Measurements from ENCODE around the gene PRR20C.
"Not testable (repeated sequence)": the region's sequence is repeated elsewhere in the genome, so short reads cannot be mapped to it uniquely, and the experiment has no call there.

Gene PRR20C

DNA sequence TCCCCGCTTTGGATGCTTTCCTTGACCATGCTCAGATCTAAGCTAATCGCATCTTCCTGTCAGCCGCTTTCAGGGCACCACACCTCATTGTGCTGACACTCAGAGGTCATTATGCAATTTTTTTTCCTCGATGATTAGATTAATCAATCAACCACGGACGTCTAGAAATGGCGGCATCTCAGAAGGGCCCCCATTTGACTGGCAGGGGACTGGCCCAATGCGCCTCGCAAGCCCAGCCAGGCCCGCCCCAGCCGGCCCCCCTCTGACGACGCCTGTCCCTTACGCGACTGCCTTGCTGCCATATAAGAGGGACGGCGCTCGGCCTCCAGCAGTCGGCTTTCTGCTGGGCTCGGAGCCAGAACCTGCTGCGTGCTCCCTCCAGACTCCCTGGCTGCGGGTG lies at the start of gene PRR20C:
TSS of gene PRR20C (plus strand) at position 301 of the 400 bp plus-strand sequence. CDS start 387 bp downstream, outside the sequence.
- H3K9me3 ChIP-seq (ENCODE audit: insufficient read depth, low read depth, low read length); H3K27me3 ChIP-seq (ENCODE audit: insufficient read depth, low read length); H3K4me3 ChIP-seq (ENCODE audit: low read length); H3K27ac ChIP-seq (ENCODE audit: low read length); H3K9ac ChIP-seq (ENCODE audit: low read depth, low read length); H3K36me3 ChIP-seq (ENCODE audit: insufficient read depth, low read depth, low read length); H3K4me1 ChIP-seq (ENCODE audit: insufficient read depth, low read length): not testable (repeated sequence)

DNA sequence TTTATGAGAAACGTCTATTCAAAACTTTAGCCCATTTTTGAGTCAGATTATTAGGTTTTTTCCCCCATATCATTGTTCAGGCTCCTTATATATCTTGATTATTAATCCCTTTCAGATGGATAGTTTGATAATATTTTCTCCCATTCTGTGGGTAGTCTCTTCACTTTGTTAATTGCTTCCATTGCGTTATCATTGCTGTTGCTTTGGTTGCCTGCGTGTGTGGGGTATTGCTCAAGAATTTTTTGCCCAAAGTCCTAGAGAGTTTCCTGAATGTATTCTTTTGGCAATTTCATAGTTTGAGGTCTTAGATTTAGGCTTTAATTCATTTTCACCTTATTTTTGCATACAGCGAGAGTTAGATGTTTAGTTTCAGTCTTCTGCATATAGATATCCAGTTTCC lies 38.9 kb upstream of the PRR20C start:
- H3K9me3 ChIP-seq (ENCODE audit: insufficient read depth, low read depth, low read length): no peaks in the 10 kb centered on the region
- no peak overlapping the region for H3K9ac ChIP-seq (ENCODE audit: low read depth, low read length)
- H3K27ac ChIP-seq (ENCODE audit: low read length): no peak overlapping the region
- no peaks in the 10 kb centered on the region for H3K36me3 ChIP-seq (ENCODE audit: insufficient read depth, low read depth, low read length)
- H3K4me3 ChIP-seq (ENCODE audit: low read length): no peak overlapping the region
- no peaks in the 10 kb centered on the region for H3K27me3 ChIP-seq (ENCODE audit: insufficient read depth, low read length)
- no peaks in the 10 kb centered on the region for H3K4me1 ChIP-seq (ENCODE audit: insufficient read depth, low read length)

DNA sequence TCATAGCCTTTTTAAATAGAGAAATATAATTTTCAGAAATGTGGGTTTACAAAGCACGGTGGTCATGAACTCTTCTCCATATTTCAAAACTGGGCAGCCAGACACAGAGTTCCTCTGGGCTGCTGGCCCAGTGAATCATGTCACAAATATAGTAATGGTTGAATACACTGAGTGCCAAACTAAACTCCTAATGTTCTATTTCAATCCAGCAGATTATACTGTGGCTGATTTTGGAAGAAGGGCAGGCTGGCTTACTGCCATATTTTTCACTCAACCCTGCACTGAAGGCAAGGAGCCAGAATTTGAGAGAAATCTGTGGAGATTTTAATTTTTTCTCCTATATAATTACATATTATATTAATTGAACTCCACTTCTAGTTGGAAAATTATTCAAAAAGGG lies 30.2 kb upstream of the PRR20C start:
- Histone ChIP-seq H3K4me3 (ENCODE audit: low read length) (no peak overlapping the region), H3K9me3 (ENCODE audit: insufficient read depth, low read depth, low read length) (no peaks in the 10 kb centered on the region), H3K9ac (ENCODE audit: low read depth, low read length) (no peak overlapping the region), H3K4me1 (ENCODE audit: insufficient read depth, low read length) (no peaks in the 10 kb centered on the region), H3K36me3 (ENCODE audit: insufficient read depth, low read depth, low read length) (no peaks in the 10 kb centered on the region), H3K27me3 (ENCODE audit: insufficient read depth, low read length) (no peaks in the 10 kb centered on the region), H3K27ac (ENCODE audit: low read length) (no peak overlapping the region)

DNA sequence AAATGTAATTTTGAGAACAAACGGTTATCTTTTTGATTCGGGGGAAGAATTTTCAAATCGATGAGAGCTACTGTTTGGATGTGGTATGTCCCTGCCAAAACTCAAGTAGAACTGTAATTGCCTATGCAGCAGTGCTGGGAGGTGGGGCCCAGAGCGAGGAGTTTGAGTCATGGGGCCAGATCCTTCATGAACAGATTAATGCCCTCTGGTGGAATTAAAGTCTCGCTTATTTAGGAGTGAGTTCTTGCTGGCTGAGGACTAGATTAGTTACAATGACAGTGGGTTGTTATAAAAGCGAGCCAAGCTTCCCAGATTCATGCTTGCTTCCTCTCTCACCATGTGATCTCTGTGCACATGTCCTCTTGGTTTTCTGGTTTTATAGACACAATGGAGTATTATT lies 25.0 kb upstream of the PRR20C start:
- no peaks in the 10 kb centered on the region for H3K36me3 ChIP-seq (ENCODE audit: insufficient read depth, low read depth, low read length)
- H3K4me3 ChIP-seq (ENCODE audit: low read length): no peak overlapping the region
- H3K27me3 ChIP-seq (ENCODE audit: insufficient read depth, low read length): no peaks in the 10 kb centered on the region
- H3K9me3 ChIP-seq (ENCODE audit: insufficient read depth, low read depth, low read length): no peaks in the 10 kb centered on the region
- H3K4me1 ChIP-seq (ENCODE audit: insufficient read depth, low read length): no peaks in the 10 kb centered on the region
- no peak overlapping the region for H3K27ac ChIP-seq (ENCODE audit: low read length)
- no peak overlapping the region for H3K9ac ChIP-seq (ENCODE audit: low read depth, low read length)

DNA sequence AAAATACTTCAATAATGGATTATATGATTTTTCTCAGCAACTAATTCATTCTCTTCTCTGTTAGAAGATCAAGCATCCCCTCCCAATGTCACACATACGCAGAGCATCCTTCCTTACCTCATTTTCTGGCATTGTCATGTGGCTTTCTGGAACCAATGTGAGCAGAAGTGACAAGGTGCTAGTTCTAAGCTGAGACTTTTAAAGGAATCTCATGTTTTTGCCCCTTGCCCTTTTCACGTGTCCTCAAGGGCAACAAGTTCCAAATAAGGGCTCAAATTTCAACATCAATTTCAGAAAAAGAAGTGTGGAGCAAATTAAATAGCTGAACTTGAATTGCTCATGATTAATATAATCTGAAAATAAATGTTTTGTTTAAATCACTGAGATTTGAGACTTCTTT lies 17.8 kb upstream of the PRR20C start:
- no peak overlapping the region for H3K27ac ChIP-seq (ENCODE audit: low read length)
- H3K27me3 ChIP-seq (ENCODE audit: insufficient read depth, low read length): no peaks in the 10 kb centered on the region
- no peaks in the 10 kb centered on the region for H3K9me3 ChIP-seq (ENCODE audit: insufficient read depth, low read depth, low read length)
- H3K4me1 ChIP-seq (ENCODE audit: insufficient read depth, low read length): no peaks in the 10 kb centered on the region
- H3K36me3 ChIP-seq (ENCODE audit: insufficient read depth, low read depth, low read length): no peaks in the 10 kb centered on the region
- H3K4me3 ChIP-seq (ENCODE audit: low read length): no peak overlapping the region
- no peak overlapping the region for H3K9ac ChIP-seq (ENCODE audit: low read depth, low read length)

DNA sequence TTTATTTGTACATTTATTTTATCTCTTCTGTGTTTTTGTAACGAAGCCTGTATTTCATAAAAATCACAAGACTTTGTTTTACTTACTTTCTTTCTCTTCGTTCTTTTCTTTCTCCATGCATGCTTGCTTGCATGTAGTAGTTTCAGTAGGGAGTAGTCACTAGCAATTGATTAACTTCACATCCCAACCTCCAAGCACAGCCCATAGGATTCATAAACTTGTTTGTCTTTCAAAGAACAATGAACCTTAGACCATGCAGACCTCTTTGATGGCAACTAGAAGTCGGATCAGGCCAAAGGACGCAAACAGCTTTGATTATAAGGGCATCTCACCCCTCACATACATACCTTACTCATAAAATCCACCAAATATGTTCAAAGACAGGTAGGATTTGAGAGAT lies 16.3 kb upstream of the PRR20C start:
- Histone ChIP-seq H3K9ac (ENCODE audit: low read depth, low read length) (no peak overlapping the region), H3K36me3 (ENCODE audit: insufficient read depth, low read depth, low read length) (no peaks in the 10 kb centered on the region), H3K27me3 (ENCODE audit: insufficient read depth, low read length) (no peaks in the 10 kb centered on the region), H3K4me3 (ENCODE audit: low read length) (no peak overlapping the region), H3K4me1 (ENCODE audit: insufficient read depth, low read length) (no peaks in the 10 kb centered on the region), H3K9me3 (ENCODE audit: insufficient read depth, low read depth, low read length) (no peaks in the 10 kb centered on the region), H3K27ac (ENCODE audit: low read length) (no peak overlapping the region)

DNA sequence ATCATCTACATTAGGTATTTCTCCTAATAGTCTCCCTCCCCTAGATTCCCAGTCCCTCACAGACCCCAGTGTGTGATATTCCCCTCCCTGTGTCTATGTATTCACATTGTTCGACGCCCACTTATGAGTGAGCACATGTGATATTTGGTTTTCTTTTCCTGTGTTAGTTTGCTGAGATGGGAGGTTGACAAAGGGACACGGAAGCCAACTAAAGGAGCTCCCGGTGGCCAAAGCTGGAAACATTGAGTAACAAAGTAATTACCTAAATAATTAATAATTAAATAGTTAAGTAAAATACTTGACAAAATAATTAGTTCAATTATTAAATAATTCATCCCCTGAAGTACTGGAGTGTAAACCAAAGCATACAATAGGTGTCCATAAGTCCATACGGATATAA lies 14.9 kb upstream of the PRR20C start:
- no peak overlapping the region for H3K9ac ChIP-seq (ENCODE audit: low read depth, low read length)
- no peaks in the 10 kb centered on the region for H3K4me1 ChIP-seq (ENCODE audit: insufficient read depth, low read length)
- H3K4me3 ChIP-seq (ENCODE audit: low read length): no peak overlapping the region
- H3K27me3 ChIP-seq (ENCODE audit: insufficient read depth, low read length): no peaks in the 10 kb centered on the region
- H3K36me3 ChIP-seq (ENCODE audit: insufficient read depth, low read depth, low read length): no peaks in the 10 kb centered on the region
- no peak overlapping the region for H3K27ac ChIP-seq (ENCODE audit: low read length)
- H3K9me3 ChIP-seq (ENCODE audit: insufficient read depth, low read depth, low read length): no peaks in the 10 kb centered on the region

DNA sequence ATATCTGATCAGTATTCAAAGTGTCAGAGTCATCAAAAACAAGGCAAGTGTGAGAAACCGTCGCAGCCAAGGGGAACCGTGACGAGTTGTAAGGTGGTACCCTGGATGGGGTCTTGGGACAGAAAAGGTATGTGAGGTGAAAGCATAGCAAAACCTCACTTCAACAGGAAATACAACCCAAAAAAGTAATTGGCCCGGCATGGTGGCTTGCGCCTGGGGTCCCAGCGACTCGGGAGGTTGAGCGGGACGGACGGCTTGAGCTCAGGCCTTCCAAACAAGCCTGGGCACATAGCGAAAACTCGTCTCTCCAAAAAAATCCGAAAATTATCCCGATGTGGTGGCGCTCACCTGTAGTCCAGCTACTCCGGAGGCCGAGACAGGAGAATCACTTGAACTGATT lies 14.1 kb upstream of the PRR20C start:
- H3K4me1 ChIP-seq (ENCODE audit: insufficient read depth, low read length); H3K9ac ChIP-seq (ENCODE audit: low read depth, low read length); H3K27me3 ChIP-seq (ENCODE audit: insufficient read depth, low read length); H3K4me3 ChIP-seq (ENCODE audit: low read length); H3K36me3 ChIP-seq (ENCODE audit: insufficient read depth, low read depth, low read length); H3K9me3 ChIP-seq (ENCODE audit: insufficient read depth, low read depth, low read length); H3K27ac ChIP-seq (ENCODE audit: low read length): not testable (repeated sequence)

DNA sequence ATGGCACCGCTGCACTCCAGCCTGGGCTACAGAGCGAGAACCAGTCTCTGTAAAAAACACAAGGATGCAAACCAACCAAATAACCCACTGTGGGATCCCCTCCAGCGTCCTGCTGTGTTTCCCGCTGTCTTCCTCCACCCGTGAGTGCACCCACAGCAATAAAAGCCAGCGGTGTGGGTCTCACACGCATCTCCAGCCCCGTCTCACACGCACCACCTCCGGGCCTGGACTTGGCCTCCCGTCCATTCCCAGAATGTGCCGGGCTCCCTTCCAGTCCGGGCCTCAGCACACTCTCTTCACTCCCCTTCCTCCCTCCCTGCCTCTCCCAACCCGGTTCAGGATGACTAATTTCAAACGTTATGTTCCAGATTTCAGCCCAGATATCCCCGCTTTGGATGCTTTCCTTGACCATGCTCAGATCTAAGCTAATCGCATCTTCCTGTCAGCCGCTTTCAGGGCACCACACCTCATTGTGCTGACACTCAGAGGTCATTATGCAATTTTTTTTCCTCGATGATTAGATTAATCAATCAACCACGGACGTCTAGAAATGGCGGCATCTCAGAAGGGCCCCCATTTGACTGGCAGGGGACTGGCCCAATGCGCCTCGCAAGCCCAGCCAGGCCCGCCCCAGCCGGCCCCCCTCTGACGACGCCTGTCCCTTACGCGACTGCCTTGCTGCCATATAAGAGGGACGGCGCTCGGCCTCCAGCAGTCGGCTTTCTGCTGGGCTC lies 13.5 kb upstream of the PRR20C start, which contains the start of gene PRR20A:
TSS of gene PRR20A (plus strand) at position 684 of the 734 bp plus-strand sequence. CDS start 387 bp downstream, outside the sequence.
- H3K9me3 ChIP-seq (ENCODE audit: insufficient read depth, low read depth, low read length); H3K27me3 ChIP-seq (ENCODE audit: insufficient read depth, low read length); H3K27ac ChIP-seq (ENCODE audit: low read length); H3K36me3 ChIP-seq (ENCODE audit: insufficient read depth, low read depth, low read length); H3K4me1 ChIP-seq (ENCODE audit: insufficient read depth, low read length); H3K4me3 ChIP-seq (ENCODE audit: low read length); H3K9ac ChIP-seq (ENCODE audit: low read depth, low read length): not testable (repeated sequence)

DNA sequence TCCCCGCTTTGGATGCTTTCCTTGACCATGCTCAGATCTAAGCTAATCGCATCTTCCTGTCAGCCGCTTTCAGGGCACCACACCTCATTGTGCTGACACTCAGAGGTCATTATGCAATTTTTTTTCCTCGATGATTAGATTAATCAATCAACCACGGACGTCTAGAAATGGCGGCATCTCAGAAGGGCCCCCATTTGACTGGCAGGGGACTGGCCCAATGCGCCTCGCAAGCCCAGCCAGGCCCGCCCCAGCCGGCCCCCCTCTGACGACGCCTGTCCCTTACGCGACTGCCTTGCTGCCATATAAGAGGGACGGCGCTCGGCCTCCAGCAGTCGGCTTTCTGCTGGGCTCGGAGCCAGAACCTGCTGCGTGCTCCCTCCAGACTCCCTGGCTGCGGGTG lies 6.7 kb upstream of the PRR20C start, which contains the start of gene PRR20B:
TSS of gene PRR20B (plus strand) at position 301 of the 400 bp plus-strand sequence. CDS start 387 bp downstream, outside the sequence.
- not testable (repeated sequence) for H3K4me3 ChIP-seq (ENCODE audit: low read length); H3K27ac ChIP-seq (ENCODE audit: low read length); H3K9ac ChIP-seq (ENCODE audit: low read depth, low read length); H3K4me1 ChIP-seq (ENCODE audit: insufficient read depth, low read length); H3K36me3 ChIP-seq (ENCODE audit: insufficient read depth, low read depth, low read length); H3K27me3 ChIP-seq (ENCODE audit: insufficient read depth, low read length); H3K9me3 ChIP-seq (ENCODE audit: insufficient read depth, low read depth, low read length)

DNA sequence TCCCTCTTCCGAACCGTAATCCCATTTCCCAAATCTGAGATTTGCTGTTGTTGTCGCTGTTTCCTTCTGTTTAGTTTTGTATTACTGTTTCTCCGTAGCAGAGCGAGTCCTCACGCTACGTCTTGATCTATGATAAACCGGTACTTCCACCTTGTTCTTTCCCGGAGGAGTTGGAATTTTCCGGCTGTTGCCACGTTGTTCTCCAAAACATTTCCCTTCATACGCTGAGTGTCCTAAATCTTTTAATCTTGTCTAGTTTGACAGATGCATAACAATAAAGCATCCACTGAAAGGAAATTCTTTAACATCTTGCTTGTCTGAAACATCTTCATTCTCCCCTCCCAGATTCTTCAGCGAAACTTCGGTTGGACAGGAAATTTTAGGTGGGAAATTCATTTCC lies 5.8 kb upstream of the PRR20C start:
- H3K27me3 ChIP-seq (ENCODE audit: insufficient read depth, low read length); H3K4me3 ChIP-seq (ENCODE audit: low read length); H3K9ac ChIP-seq (ENCODE audit: low read depth, low read length); H3K27ac ChIP-seq (ENCODE audit: low read length); H3K4me1 ChIP-seq (ENCODE audit: insufficient read depth, low read length); H3K9me3 ChIP-seq (ENCODE audit: insufficient read depth, low read depth, low read length); H3K36me3 ChIP-seq (ENCODE audit: insufficient read depth, low read depth, low read length): not testable (repeated sequence)

DNA sequence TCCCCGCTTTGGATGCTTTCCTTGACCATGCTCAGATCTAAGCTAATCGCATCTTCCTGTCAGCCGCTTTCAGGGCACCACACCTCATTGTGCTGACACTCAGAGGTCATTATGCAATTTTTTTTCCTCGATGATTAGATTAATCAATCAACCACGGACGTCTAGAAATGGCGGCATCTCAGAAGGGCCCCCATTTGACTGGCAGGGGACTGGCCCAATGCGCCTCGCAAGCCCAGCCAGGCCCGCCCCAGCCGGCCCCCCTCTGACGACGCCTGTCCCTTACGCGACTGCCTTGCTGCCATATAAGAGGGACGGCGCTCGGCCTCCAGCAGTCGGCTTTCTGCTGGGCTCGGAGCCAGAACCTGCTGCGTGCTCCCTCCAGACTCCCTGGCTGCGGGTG lies 6.5 kb downstream of the PRR20C start, which contains the start of gene PRR20D:
TSS of gene PRR20D (plus strand) at position 301 of the 400 bp plus-strand sequence. CDS start 387 bp downstream, outside the sequence.
- H3K9ac ChIP-seq (ENCODE audit: low read depth, low read length); H3K4me3 ChIP-seq (ENCODE audit: low read length); H3K36me3 ChIP-seq (ENCODE audit: insufficient read depth, low read depth, low read length); H3K4me1 ChIP-seq (ENCODE audit: insufficient read depth, low read length); H3K9me3 ChIP-seq (ENCODE audit: insufficient read depth, low read depth, low read length); H3K27ac ChIP-seq (ENCODE audit: low read length); H3K27me3 ChIP-seq (ENCODE audit: insufficient read depth, low read length): not testable (repeated sequence)
